ENCODE measurements around the gene NKAPL. TPM values are rescaled to one million over a fixed set of nuclear protein-coding genes. Genes with fewer than 3 reads are reported as not detected.
A peak's percentile ranks its signal among the peaks of the same experiment; 100 is the strongest.

NKAPL gene
- total RNA-seq, 1 donor from 2014 or later, result not detected

DNA sequence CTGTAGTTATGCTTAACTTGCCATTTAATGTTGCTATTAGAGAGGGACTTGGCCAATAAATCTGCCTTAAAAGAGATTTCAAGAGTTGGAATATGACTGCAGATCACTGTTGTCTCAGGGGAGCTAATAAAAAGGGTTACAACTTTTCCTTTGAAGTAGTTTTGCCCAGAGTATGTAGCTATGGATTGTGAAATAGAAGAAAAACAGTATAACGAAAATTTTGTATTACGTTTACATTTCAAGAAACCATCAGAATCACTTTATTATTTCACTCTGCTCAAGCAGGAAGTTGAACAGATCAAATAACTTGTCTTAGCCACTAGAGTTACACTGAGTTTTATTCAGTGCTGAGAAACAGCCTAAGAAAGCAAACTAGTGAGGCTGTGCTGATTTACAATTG, 4.8 kb downstream of the NKAPL start:
- TF ChIP-seq, protein P1, sequence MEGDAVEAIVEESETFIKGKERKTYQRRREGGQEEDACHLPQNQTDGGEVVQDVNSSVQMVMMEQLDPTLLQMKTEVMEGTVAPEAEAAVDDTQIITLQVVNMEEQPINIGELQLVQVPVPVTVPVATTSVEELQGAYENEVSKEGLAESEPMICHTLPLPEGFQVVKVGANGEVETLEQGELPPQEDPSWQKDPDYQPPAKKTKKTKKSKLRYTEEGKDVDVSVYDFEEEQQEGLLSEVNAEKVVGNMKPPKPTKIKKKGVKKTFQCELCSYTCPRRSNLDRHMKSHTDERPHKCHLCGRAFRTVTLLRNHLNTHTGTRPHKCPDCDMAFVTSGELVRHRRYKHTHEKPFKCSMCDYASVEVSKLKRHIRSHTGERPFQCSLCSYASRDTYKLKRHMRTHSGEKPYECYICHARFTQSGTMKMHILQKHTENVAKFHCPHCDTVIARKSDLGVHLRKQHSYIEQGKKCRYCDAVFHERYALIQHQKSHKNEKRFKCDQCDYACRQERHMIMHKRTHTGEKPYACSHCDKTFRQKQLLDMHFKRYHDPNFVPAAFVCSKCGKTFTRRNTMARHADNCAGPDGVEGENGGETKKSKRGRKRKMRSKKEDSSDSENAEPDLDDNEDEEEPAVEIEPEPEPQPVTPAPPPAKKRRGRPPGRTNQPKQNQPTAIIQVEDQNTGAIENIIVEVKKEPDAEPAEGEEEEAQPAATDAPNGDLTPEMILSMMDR (IDR thresholded peaks at IDR 0.05), result no peak
- H3K9me3 Mint-ChIP-seq (ENCODE audit: low read depth), result no peaks in the 10 kb centered on the region
- H3K27me3 Mint-ChIP-seq (ENCODE audit: low read depth), result peaks cover 7% of the 10 kb centered on the region
- H3K36me3 Mint-ChIP-seq (ENCODE audit: low read depth), result no peaks in the 10 kb centered on the region
- H3K4me3 Mint-ChIP-seq (ENCODE audit: unreplicated experiment), result no peak overlapping the region
- H3K27ac Mint-ChIP-seq (ENCODE audit: unreplicated experiment), result peak overlapping the region; percentile 38
- H3K4me1 Mint-ChIP-seq (ENCODE audit: low read depth), result peaks cover 10% of the 10 kb centered on the region
- DNase-seq (ENCODE audit: low spot score), result no peak

DNA sequence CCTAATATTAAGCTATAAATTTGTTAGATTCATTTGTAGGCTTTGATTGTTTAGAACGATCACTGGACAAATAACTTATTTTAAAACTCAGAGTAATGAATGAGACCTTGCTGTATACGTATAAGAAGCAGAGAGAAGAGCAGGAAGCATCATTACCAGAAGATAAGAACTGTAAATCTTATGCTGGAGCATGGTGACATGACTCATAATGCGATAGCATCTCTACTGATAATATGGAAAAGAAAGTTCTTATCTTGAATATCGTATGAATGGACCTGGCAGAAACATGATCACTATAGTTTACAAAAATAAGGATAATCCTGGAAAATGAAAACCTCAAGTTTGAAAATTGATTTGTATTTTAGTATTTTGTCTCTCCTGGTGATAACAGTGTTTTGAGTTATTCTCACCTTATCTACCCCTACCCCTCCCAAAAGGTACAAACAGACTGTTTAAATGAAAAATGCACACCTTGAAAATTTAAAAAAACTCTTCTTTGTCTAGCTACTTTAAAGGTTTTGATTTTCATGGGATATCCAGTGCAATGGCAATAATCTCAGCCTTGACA, 5.8 kb downstream of the NKAPL start:
- Mint-ChIP-seq H3K9me3 (ENCODE audit: low read depth) (no peaks in the 10 kb centered on the region), H3K4me1 (ENCODE audit: low read depth) (peaks cover 18% of the 10 kb centered on the region), H3K4me3 (ENCODE audit: unreplicated experiment) (no peak overlapping the region), H3K27ac (ENCODE audit: unreplicated experiment) (no peak overlapping the region), H3K27me3 (ENCODE audit: low read depth) (peaks cover 3% of the 10 kb centered on the region), H3K36me3 (ENCODE audit: low read depth) (no peaks in the 10 kb centered on the region)
- TF ChIP-seq, protein P1 (IDR thresholded peaks at IDR 0.05), result no peak
- no peak for DNase-seq (ENCODE audit: low spot score)

DNA sequence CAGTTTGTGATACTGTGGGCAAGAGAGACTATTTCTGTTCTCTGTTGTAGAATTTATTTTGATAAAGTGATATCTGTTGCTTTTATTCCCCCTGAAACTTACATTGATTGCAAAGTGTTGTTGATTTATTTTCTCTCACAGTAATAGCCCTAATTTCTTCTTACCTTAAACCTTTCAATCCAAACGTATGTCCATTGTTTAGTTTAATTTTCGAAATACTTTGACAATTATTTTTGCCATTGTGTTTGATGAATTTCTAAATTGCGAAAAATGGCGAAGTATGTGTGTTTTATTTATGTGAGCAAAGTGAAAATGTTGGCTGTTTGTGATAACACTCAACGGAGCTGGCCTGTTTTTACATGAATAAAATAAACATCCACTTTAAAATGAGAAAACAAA, 7.5 kb downstream of the NKAPL start:
- DNase-seq (ENCODE audit: low spot score), result no peak
- H3K27me3 Mint-ChIP-seq (ENCODE audit: low read depth), result no peaks in the 10 kb centered on the region
- no peak overlapping the region for H3K27ac Mint-ChIP-seq (ENCODE audit: unreplicated experiment)
- H3K4me1 Mint-ChIP-seq (ENCODE audit: low read depth), result peaks cover 18% of the 10 kb centered on the region
- H3K36me3 Mint-ChIP-seq (ENCODE audit: low read depth), result no peaks in the 10 kb centered on the region
- TF ChIP-seq, protein P1 (IDR thresholded peaks at IDR 0.05), result no peak
- no peaks in the 10 kb centered on the region for H3K9me3 Mint-ChIP-seq (ENCODE audit: low read depth)
- H3K4me3 Mint-ChIP-seq (ENCODE audit: unreplicated experiment), result no peak overlapping the region

DNA sequence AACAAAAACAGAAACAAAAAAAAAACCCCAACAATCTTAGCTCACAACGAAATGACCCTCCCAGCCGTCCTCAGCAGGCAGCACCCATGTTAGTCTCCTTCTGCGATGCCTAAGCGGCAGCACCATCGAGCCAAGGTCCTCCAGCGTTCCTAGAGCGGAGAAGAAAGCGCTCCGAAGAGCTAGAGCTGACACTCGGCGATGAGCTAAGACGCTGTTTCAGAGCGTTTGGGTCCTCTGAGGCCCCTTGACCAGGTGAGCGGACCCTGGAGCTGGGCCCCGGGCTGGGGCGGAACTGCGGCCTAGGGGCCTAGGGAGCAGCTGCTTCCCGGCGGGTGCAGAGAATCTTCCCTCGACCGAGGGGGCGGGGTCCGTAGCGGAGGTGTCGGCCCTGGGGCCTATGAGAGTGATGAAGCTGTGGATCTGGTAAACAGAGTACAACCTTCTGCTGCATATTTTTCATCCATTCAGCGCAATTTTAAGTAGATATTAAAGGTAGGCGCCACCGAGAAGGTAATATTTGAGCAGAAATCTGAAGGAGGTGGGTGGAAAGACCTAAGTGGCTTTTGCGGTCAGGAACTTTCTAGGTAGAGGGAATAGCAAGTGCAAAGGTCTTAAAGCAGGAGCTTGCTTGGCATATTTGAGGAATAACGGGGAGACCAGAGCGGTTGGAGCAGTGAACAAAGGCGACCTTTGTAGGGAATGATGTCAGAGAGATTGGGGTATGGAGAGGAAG, 8.0 kb downstream of the NKAPL start, which contains the start of gene ZSCAN26:
ZSCAN26 (plus strand) TSS at position 182 of the 733 bp plus-strand sequence. CDS start 4,777 bp downstream, outside the sequence.
- Mint-ChIP-seq H3K4me1 (ENCODE audit: low read depth) (peaks cover 18% of the 10 kb centered on the region), H3K9me3 (ENCODE audit: low read depth) (no peaks in the 10 kb centered on the region), H3K27me3 (ENCODE audit: low read depth) (no peaks in the 10 kb centered on the region), H3K27ac (ENCODE audit: unreplicated experiment) (no peak within 1 kb of the TSS), H3K36me3 (ENCODE audit: low read depth) (peaks cover 2% of the 10 kb centered on the region), H3K4me3 (ENCODE audit: unreplicated experiment) (no peak within 1 kb of the TSS)
- TF ChIP-seq, protein P1 (IDR thresholded peaks at IDR 0.05), result no peak
- peak; percentile 92 for DNase-seq (ENCODE audit: low spot score)

DNA sequence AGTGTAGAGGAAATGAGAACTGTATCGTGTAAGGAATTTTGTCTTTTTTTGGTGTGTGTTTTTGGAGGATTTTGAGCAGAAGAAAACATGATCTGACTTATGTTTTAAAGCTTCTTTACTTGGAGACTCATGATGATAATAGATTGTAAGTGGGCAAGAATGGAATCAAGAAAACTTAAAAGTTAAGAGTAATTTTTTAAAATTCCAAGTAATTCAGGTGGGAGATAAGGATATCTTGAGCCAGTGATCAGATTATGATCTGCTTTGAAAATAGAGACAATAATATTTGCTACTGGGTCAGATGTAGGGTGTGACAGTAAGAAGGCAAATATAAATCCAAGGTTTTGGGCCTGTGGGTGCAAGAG, 8.6 kb downstream of the NKAPL start:
- no peak overlapping the region for H3K27ac Mint-ChIP-seq (ENCODE audit: unreplicated experiment)
- TF ChIP-seq, protein P1 (IDR thresholded peaks at IDR 0.05), result no peak
- H3K4me3 Mint-ChIP-seq (ENCODE audit: unreplicated experiment), result no peak overlapping the region
- peaks cover 18% of the 10 kb centered on the region for H3K4me1 Mint-ChIP-seq (ENCODE audit: low read depth)
- H3K9me3 Mint-ChIP-seq (ENCODE audit: low read depth), result no peaks in the 10 kb centered on the region
- peaks cover 7% of the 10 kb centered on the region for H3K36me3 Mint-ChIP-seq (ENCODE audit: low read depth)
- no peaks in the 10 kb centered on the region for H3K27me3 Mint-ChIP-seq (ENCODE audit: low read depth)
- DNase-seq (ENCODE audit: low spot score), result no peak
